H1 (cell line): Measurements from ENCODE around the gene SMCHD1.

ENCODE experiments used
- JUN ChIP-seq: IDR thresholded peaks from 2 replicates; pipeline ENCODE4 v1.6.1; 2011; ENCODE audit warnings: low read depth, mild to moderate bottlenecking, improper control_type of control experiment, low read length
- NRF1 ChIP-seq: IDR thresholded peaks from 2 replicates; pipeline ENCODE4 v1.6.1; 2011; ENCODE audit warnings: mild to moderate bottlenecking, low read depth, low read length, improper control_type of control experiment
- RAD21 ChIP-seq, 2 experiments: IDR thresholded peaks in 1 of 2; conservative IDR thresholded peaks in 1 of 2; 2 replicates each; pipeline ENCODE4 v1.6.1; 2011; ENCODE audit warnings: low read depth in 2 of 2, low read length in 2 of 2, improper control_type of control experiment in 1 of 2, inconsistent platforms in 1 of 2, mild to moderate bottlenecking in 1 of 2, moderate library complexity in 1 of 2
- SIRT6 ChIP-seq: IDR thresholded peaks from one replicate; pipeline ENCODE4 v1.7.1; 2012; ENCODE audit warnings: low read length, inconsistent platforms
- SP1 ChIP-seq: IDR thresholded peaks from 2 replicates; pipeline ENCODE4 v1.6.1; 2011; ENCODE audit warnings: low read depth, low read length
- SUZ12 ChIP-seq: fragments of 200-600 bp; sonication (generic); IDR thresholded peaks from 2 replicates; pipeline ENCODE4 v1.6.1; 2012; ENCODE audit warnings: mild to moderate bottlenecking, inconsistent platforms, low read length, moderate library complexity, mixed read lengths
- TF ChIP-seq, protein P1 (sequence below), 3 experiments: IDR thresholded peaks; 1 replicate in 2 of 3; 2 replicates in 1 of 3; pipeline versions ENCODE4 v1.5.1 to v1.6.1; 2011; ENCODE audit warnings: low read length in 3 of 3, mild to moderate bottlenecking in 3 of 3, inconsistent platforms in 2 of 3, low read depth in 1 of 3, moderate library complexity in 1 of 3; ENCODE audit not compliant: insufficient read depth in 1 of 3; ENCODE audit errors: control extremely low read depth in 1 of 3
- TF ChIP-seq, protein P2 (sequence below): fragments of 300-600 bp; sonication (generic); IDR thresholded peaks from 2 replicates; pipeline ENCODE4 v1.7.1; 2012; ENCODE audit warnings: low read length, moderate library complexity, mild to moderate bottlenecking, inconsistent platforms; ENCODE audit not compliant: insufficient replicate concordance

DNA sequence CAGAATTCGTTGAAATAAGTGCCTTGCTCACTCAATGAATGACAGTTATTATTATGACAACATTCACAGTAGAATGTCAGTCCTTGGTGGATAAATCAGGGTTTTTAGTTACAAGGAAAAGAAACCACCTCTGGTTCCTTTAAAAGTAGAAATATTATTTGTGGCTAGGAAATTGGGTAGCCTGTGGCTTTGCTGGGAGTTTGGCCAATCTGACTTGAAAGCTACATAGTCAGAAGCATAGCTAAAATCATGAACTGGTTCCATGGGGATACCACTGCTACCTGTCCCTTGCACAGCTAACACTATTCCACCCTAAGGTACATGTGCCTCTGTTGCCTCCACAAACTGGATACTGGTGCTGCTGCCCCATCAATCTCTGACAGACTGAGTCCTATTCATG is 12.8 kb upstream of the SMCHD1 start:
- TF ChIP-seq, protein P1, sequence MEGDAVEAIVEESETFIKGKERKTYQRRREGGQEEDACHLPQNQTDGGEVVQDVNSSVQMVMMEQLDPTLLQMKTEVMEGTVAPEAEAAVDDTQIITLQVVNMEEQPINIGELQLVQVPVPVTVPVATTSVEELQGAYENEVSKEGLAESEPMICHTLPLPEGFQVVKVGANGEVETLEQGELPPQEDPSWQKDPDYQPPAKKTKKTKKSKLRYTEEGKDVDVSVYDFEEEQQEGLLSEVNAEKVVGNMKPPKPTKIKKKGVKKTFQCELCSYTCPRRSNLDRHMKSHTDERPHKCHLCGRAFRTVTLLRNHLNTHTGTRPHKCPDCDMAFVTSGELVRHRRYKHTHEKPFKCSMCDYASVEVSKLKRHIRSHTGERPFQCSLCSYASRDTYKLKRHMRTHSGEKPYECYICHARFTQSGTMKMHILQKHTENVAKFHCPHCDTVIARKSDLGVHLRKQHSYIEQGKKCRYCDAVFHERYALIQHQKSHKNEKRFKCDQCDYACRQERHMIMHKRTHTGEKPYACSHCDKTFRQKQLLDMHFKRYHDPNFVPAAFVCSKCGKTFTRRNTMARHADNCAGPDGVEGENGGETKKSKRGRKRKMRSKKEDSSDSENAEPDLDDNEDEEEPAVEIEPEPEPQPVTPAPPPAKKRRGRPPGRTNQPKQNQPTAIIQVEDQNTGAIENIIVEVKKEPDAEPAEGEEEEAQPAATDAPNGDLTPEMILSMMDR (IDR thresholded peaks at IDR 0.05; ENCODE audit: control extremely low read depth in 1 of 3, insufficient read depth in 1 of 3, low read depth in 1 of 3, low read length in 3 of 3) = no peak
- TF ChIP-seq NRF1 = no peak
- TF ChIP-seq RAD21 (IDR thresholded peaks at IDR 0.05 in 1 of 2, conservative IDR thresholded peaks at IDR 0.05 in 1 of 2; ENCODE audit: low read depth in 2 of 2, low read length in 2 of 2) = no peak
- TF ChIP-seq JUN = no peak
- no peak for TF ChIP-seq SP1
- TF ChIP-seq, protein P2, sequence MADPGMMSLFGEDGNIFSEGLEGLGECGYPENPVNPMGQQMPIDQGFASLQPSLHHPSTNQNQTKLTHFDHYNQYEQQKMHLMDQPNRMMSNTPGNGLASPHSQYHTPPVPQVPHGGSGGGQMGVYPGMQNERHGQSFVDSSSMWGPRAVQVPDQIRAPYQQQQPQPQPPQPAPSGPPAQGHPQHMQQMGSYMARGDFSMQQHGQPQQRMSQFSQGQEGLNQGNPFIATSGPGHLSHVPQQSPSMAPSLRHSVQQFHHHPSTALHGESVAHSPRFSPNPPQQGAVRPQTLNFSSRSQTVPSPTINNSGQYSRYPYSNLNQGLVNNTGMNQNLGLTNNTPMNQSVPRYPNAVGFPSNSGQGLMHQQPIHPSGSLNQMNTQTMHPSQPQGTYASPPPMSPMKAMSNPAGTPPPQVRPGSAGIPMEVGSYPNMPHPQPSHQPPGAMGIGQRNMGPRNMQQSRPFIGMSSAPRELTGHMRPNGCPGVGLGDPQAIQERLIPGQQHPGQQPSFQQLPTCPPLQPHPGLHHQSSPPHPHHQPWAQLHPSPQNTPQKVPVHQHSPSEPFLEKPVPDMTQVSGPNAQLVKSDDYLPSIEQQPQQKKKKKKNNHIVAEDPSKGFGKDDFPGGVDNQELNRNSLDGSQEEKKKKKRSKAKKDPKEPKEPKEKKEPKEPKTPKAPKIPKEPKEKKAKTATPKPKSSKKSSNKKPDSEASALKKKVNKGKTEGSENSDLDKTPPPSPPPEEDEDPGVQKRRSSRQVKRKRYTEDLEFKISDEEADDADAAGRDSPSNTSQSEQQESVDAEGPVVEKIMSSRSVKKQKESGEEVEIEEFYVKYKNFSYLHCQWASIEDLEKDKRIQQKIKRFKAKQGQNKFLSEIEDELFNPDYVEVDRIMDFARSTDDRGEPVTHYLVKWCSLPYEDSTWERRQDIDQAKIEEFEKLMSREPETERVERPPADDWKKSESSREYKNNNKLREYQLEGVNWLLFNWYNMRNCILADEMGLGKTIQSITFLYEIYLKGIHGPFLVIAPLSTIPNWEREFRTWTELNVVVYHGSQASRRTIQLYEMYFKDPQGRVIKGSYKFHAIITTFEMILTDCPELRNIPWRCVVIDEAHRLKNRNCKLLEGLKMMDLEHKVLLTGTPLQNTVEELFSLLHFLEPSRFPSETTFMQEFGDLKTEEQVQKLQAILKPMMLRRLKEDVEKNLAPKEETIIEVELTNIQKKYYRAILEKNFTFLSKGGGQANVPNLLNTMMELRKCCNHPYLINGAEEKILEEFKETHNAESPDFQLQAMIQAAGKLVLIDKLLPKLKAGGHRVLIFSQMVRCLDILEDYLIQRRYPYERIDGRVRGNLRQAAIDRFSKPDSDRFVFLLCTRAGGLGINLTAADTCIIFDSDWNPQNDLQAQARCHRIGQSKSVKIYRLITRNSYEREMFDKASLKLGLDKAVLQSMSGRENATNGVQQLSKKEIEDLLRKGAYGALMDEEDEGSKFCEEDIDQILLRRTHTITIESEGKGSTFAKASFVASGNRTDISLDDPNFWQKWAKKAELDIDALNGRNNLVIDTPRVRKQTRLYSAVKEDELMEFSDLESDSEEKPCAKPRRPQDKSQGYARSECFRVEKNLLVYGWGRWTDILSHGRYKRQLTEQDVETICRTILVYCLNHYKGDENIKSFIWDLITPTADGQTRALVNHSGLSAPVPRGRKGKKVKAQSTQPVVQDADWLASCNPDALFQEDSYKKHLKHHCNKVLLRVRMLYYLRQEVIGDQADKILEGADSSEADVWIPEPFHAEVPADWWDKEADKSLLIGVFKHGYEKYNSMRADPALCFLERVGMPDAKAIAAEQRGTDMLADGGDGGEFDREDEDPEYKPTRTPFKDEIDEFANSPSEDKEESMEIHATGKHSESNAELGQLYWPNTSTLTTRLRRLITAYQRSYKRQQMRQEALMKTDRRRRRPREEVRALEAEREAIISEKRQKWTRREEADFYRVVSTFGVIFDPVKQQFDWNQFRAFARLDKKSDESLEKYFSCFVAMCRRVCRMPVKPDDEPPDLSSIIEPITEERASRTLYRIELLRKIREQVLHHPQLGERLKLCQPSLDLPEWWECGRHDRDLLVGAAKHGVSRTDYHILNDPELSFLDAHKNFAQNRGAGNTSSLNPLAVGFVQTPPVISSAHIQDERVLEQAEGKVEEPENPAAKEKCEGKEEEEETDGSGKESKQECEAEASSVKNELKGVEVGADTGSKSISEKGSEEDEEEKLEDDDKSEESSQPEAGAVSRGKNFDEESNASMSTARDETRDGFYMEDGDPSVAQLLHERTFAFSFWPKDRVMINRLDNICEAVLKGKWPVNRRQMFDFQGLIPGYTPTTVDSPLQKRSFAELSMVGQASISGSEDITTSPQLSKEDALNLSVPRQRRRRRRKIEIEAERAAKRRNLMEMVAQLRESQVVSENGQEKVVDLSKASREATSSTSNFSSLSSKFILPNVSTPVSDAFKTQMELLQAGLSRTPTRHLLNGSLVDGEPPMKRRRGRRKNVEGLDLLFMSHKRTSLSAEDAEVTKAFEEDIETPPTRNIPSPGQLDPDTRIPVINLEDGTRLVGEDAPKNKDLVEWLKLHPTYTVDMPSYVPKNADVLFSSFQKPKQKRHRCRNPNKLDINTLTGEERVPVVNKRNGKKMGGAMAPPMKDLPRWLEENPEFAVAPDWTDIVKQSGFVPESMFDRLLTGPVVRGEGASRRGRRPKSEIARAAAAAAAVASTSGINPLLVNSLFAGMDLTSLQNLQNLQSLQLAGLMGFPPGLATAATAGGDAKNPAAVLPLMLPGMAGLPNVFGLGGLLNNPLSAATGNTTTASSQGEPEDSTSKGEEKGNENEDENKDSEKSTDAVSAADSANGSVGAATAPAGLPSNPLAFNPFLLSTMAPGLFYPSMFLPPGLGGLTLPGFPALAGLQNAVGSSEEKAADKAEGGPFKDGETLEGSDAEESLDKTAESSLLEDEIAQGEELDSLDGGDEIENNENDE = no peak
- no peak for TF ChIP-seq SUZ12
- no peak for TF ChIP-seq SIRT6
